Endothelial cell of hepatic sinusoid (primary cell): ENCODE measurements around the gene TFF2.

Experiments used
- in situ Hi-C: cut with HindIII; loops from 2 replicates; pipeline ENCODE4 v1.10.0; 2017; ENCODE audit warnings: low sequenced_read_pairs

The TFF2 gene

GRCh38 chr21:42346866-42347600 is 3.8 kb downstream of the TFF2 start:
- in situ Hi-C loops: no loop called here

- in situ Hi-C loops: no loop called here
These were observed 4.4 kb downstream of the TFF2 start for GRCh38 chr21:42346441-42346840.

GRCh38 chr21:42344631-42345030 is 6.2 kb downstream of the TFF2 start:
- in situ Hi-C loops: no loop called here

GRCh38 chr21:42343963-42344510 is 6.8 kb downstream of the TFF2 start:
- in situ Hi-C loops: no loop called here

DNA sequence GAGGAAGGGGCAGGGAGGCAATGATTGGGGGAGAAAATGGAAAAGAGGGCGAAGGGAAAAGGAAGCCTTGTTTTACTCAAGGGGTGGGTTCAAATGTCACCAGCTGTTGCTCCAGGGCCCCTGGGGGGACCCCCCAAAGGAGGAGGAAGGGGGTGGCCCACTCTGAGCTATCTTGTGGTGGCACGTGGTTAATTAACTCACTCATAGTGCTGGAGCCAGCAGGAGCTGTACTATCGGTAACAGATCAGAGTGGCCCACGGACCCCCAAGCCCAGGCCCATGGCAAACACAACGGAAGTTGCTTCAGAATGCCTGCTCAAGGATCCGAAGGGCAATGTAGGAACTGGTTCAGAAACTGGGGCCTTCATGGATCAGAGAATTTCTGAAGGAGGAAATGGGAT is 7.2 kb downstream of the TFF2 start:
- in situ Hi-C loops: no loop called here

DNA sequence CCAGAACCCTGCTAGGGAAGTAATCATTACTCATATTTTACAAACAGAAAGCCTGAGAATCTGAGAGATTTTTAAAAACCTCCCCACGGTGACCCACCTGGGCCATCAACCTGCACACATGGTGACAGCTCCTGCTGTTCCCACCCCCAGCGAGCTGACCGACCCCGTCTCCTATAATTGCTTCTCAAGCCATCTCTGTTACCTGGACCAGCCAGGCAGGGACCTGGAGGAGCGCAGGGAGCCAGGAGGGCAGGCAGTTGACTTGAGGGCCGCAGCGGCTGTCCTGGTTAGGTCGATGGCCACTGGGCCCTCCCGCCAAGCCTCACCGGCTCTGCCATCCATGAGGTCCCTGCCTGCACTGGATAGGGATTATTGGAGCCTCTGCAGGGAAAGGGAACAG is 7.7 kb downstream of the TFF2 start:
- in situ Hi-C loops: no loop called here

DNA sequence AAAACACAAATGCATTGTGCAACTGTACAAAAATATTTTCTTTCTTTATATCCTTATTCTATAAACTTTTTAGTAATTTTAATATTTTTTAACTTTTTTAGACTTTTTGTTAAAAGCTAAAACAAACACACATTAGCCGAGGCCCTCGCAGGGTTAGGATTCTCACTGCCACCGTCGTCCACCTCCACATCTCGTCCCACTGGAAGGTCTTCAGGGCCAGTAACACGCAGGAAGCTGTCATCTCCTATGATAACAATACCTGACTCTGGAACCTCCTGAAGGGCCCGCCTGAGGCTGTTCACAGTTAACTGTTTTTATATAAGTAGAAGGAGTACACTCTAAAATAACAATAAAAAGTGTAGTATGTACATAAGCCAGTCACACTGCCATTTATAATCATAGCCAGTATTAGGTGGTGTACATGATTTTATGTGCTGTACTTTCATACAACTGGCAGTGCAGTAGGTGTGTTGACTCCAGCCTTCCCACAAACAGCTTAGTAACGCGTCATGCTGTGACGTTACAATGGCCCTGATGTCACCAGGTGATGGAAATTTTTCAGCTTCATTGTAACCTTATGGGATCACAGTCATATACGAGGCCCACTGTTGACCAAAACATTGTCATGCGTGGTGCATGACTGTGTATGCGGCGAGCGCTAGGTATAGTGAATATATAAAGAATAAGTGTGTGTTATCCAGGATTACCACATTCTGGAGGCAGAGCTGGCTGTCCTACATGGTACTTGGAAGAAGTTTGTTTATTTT is 8.8 kb downstream of the TFF2 start:
- in situ Hi-C loops: no loop called here

GRCh38 chr21:42340187-42341050 is 10.4 kb downstream of the TFF2 start:
- in situ Hi-C loops: no loop called here

DNA sequence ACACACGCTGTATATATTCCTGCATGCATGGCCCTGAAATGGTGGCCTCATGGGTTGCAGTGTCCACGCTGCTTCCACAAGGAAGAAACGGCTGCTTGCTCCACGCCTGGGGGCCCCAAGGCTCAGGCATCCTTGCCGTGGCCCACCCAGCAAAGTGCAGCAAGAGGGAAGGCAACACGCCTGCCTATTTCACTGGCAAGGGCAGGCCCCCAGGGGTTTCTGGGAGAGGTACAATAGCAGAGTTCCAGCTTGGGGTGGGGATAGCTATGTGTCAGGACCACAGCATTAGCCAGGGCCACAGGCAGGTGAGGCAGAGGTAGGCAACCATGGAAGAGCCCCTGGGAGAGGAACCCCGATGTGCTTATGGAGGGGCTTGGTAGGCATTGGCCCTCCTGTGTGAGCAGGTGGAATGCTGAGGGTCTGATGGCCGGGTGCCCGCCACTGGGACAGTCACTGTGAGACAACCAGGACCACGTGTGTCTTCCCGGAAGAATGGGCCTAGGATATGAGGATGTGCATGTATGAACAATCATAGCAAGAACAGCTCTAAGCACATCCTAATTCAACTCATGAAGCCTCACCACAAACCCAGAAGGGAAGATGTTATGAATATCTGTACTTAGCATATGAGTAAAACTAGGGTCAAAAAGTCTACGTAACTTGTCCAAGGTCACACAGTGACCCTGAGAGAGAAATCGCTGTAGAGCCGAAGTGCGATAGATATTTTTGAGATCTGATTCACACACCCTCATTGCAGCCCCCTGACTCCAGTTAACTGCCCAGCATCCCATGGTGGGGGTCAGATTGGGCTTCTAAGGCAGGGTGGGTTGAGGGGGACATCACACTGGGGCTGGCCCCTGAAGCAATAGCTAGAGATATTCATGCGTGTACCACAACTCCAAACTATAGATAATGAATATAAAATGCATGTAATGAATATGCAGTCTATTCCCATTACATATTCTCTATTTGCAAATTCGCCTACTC is 11.8 kb downstream of the TFF2 start:
- in situ Hi-C loops: no loop called here

DNA sequence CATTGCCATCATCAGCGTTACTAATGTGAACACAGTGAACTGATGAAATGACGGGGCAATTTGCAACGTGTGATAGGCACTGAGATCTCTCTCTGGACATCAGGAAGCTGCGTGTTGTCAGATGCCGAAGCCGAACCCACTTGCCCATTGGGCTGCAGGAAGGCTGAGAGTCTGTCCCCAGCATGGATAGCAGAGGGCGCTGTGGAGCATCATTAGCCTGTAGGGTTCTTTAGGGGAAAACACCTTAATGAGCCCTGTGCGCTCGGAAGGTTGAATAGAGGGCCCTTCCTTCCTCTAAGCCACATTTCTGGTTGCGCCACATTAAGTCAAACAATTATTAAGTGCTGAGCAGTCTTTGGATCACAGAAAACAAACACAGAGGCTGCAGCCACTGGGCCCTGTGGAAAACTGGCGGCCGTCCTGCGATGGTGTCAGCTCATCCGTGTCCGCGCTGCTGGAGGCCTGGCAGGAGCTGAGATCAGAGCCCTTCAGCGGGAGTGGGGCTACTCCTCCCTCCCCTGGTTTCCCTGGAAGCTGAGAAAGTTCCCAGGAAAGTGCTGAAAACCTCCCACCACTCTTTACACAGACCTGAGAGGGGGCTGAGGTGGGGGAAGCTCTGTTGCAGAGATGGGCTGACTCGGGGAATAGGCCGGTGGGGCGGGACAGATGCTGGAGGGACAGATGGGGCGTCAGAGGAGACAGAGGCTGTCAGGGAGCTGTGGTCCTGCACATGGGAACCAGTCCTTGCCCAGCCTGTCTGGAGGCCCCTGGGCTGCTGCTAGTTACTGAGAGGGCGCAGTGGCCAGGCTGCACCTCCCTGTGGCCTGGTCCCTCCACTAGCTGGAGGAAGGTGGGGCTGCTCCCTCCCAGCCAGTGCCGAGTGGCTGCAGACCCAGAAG is 12.7 kb downstream of the TFF2 start:
- in situ Hi-C loops: no loop called here

GRCh38 chr21:42337276-42337675 is 13.5 kb downstream of the TFF2 start:
- in situ Hi-C loops: no loop called here

DNA sequence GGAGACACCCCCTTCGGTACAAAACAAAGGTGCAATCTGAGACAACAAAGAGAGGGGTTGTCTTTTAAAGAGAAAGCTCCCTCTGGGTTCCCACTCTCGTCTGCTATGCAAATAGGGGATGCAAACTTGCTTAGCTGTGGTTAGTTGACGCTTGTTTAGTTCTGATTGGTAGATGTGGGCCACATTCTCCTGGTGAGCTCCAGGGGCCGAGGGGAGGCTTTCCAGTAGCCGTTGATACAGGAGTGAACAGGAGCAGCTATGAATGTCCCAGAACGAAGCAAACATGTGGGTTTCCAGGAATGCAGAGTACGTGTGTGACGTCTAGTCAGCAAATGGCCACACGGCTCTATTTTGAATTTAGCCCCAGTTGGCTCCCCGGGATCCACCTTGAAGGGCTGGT is 14.7 kb downstream of the TFF2 start:
- in situ Hi-C loops: no loop called here

GRCh38 chr21:42332557-42333317 is 18.1 kb downstream of the TFF2 start:
- in situ Hi-C loops: no loop called here

DNA sequence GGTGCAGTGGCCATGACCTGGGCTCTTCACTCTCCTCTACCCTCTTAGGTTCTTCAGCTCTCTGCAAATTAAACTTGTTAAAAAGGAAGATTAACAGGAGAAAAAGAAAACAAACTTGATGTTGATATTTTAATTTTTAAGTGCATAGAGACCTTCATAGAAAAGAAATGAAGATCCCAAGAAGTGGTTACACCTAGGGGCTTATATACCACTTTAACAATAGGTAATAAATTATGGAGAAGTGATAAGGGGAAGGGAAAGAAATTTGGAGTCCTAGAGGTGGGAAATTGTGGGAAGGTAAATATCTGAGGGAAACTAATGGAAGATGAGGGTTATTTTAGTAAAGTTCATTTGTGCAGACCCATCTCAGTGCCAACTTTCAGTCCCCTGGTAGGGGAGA is 19.1 kb downstream of the TFF2 start:
- in situ Hi-C loops: no loop called here

GRCh38 chr21:42330380-42331371 is 20.1 kb downstream of the TFF2 start:
- in situ Hi-C loops: no loop called here

DNA sequence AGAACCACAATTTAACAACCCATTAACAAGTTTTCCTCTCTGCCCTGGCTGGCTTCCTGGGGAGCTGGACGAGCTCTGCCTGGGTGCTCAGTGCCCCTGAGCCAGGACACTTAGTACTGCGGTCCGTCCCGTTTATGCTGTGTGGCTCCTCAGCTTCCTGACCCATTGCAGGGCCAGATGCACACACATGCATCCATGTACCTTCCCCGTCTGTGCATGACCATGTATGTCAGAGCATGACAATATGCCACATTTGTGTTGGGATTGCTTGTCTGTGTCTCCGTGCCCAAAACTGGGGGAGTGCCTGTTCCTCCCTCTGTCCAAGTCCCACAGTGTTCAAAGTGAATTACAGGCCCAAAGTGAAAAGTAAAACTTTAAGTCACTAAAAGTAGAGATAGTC is 25.9 kb downstream of the TFF2 start:
- in situ Hi-C loops: no loop called here

DNA sequence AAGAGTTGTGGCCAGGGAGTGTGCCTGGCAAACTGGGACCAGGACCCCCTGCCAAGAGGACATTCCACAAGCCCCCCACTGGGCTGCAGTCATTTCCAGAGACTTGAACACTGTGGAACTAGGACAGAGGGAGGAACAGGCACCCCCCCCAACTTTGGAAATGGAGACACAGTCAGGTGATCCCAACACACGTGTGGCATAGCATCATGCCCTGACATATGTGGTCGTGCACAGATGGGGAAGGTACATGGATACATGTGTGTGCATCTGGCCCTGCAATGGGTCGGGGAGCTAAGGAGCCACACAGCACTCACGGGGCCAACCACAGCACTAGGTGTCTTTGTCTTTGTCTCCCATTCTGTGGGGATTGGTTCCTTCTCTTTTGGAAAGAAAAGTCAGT is 28.9 kb downstream of the TFF2 start:
- in situ Hi-C loops: no loop called here
